ENCODE results near the gene DIDO1. TPM values are rescaled to one million over a fixed set of nuclear protein-coding genes. Genes with fewer than 3 reads are reported as not detected.
A peak's percentile ranks its signal among the peaks of the same experiment; 100 is the strongest.

Gene DIDO1
- total and polyA plus RNA-seq, 2 of the 4 experiments (the other 2 are of a cell fraction) = 21.8 to 28.1 TPM

GRCh38 chr20:62859721-62860120 is 66.6 kb downstream of the DIDO1 start:
- no peak overlapping the region for H4K91ac ChIP-seq (ENCODE audit: insufficient read depth, low read depth, low read length)
- H3K36me3 ChIP-seq (ENCODE audit: control insufficient read depth, insufficient read depth, low read length) = peaks cover 10% of the 10 kb centered on the region; the same call in 1 of the 2 replicates
- H3K4ac ChIP-seq (ENCODE audit: low read depth, low read length) = no peak overlapping the region
- no peaks in the 10 kb centered on the region for H3K9me3 ChIP-seq (ENCODE audit: control insufficient read depth, insufficient read depth, low read length)
- no peak for TF ChIP-seq MAZ (IDR thresholded peaks at IDR 0.05; ENCODE audit: borderline replicate concordance, low read depth, low read length)
- no peak for TF ChIP-seq POLR2A (IDR thresholded peaks at IDR 0.05; ENCODE audit: low read depth, low read length)
- TF ChIP-seq MAFK (IDR thresholded peaks at IDR 0.05; ENCODE audit: low read depth, low read length) = no peak
- no peak for TF ChIP-seq SMC3 (IDR thresholded peaks at IDR 0.05; ENCODE audit: low read depth, low read length)
- TF ChIP-seq CHD1 (IDR thresholded peaks at IDR 0.05; ENCODE audit: low read depth, low read length) = no peak
- no peak for TF ChIP-seq RFX5 (IDR thresholded peaks at IDR 0.05; ENCODE audit: low read depth, low read length)
- no peak for TF ChIP-seq NFE2L2 (IDR thresholded peaks at IDR 0.05; ENCODE audit: low read depth, low read length)
- TF ChIP-seq ELK1 (IDR thresholded peaks at IDR 0.05; ENCODE audit: borderline replicate concordance, low read depth, low read length) = no peak
- no peak for TF ChIP-seq RCOR1 (IDR thresholded peaks at IDR 0.05; ENCODE audit: insufficient replicate concordance, low read length)
- no peak for TF ChIP-seq BHLHE40 (IDR thresholded peaks at IDR 0.05; ENCODE audit: low read depth, low read length)
- TF ChIP-seq USF2 (IDR thresholded peaks at IDR 0.05; ENCODE audit: low read depth, low read length) = no peak
- TF ChIP-seq CTCF (conservative IDR thresholded peaks at IDR 0.05; ENCODE audit: low read depth, low read length) = no peak
- TF ChIP-seq FOS (IDR thresholded peaks at IDR 0.05; ENCODE audit: low read depth, low read length) = no peak
- no peak for TF ChIP-seq RAD21 (IDR thresholded peaks at IDR 0.05; ENCODE audit: low read length)
- TF ChIP-seq CEBPB (IDR thresholded peaks at IDR 0.05; ENCODE audit: low read depth, low read length) = no peak
- peaks cover 14 to 45% of the 10 kb centered on the region in 2 experiments for H3K79me1 ChIP-seq (ENCODE audit: low read depth in 1 of 2, low read length in 2 of 2)
- H3K27ac ChIP-seq (ENCODE audit: insufficient read depth, low read length) = no peak overlapping the region
- H2AFZ ChIP-seq (replicated peaks; ENCODE audit: low read length, poor library complexity) = no peak overlapping the region
- in situ Hi-C loops (cut with MboI; ENCODE audit: low sequenced_read_pairs) = no loop called here
- H3K4me1 ChIP-seq (ENCODE audit: control insufficient read depth, insufficient read depth, low read length) = 0 out of 2 replicates have a peak, but pooled peaks cover 3% of the 10 kb centered on the region
- 92% methylated on average over 5 of the region's 12 CpGs; no CpG with 5 or more reads in 1 of the 2 experiments for WGBS, 2 experiments (ENCODE audit: extremely low coverage in 2 of 2, insufficient read length in 1 of 2)
- H3K14ac ChIP-seq (replicated peaks; ENCODE audit: low read depth, low read length) = no peak overlapping the region
- no peak overlapping the region for H2AK5ac ChIP-seq (ENCODE audit: low read depth, low read length)
- intact Hi-C loops (cut with micrococcal nuclease) = loop anchor here (5.0 kb wide), 1 partner anchor 58 kb away; no protein-coding TSS in a partner anchor
- CTCF ChIA-PET = interaction anchor here (0.9 kb wide), 1 partner anchor 11 kb away, joined by 3 read pairs; no protein-coding TSS in a partner anchor
- H3K23ac ChIP-seq (ENCODE audit: low read depth, low read length) = no peak overlapping the region
- H2AK9ac ChIP-seq (replicated peaks; ENCODE audit: low read depth, low read length, poor library complexity) = no peak overlapping the region
- no peak overlapping the region for H4K5ac ChIP-seq (ENCODE audit: low read depth, low read length)
- no peak overlapping the region for H2BK5ac ChIP-seq (ENCODE audit: low read depth, low read length, poor library complexity, severe bottlenecking)
- peaks cover 19% of the 10 kb centered on the region for H4K20me1 ChIP-seq (ENCODE audit: insufficient read depth, low read length)
- H3K18ac ChIP-seq (ENCODE audit: low read depth, low read length) = no peak overlapping the region
- peaks cover 4% of the 10 kb centered on the region; the same call in 1 of the 2 replicates for H3K9me1 ChIP-seq (ENCODE audit: insufficient read depth, low read length)
- dilution Hi-C loops (cut with HindIII; ENCODE audit: low sequenced_read_pairs, unreplicated experiment) = no loop called here
- peak overlapping the region; percentile 88 for H3K4me2 ChIP-seq (ENCODE audit: low read depth, low read length)
- no peak overlapping the region for H4K8ac ChIP-seq (ENCODE audit: low read depth in 2 of 2, low read length in 2 of 2)
- H2BK120ac ChIP-seq (ENCODE audit: low read depth, low read length) = no peak overlapping the region
- POLR2A ChIA-PET (ENCODE audit: unreplicated experiment) = no interaction called here
- no TSS peak for BruUV-seq (replicated peaks)
- no peak overlapping the region for H2BK15ac ChIP-seq (ENCODE audit: low read depth, low read length)
- no peak for ATAC-seq (ENCODE audit: low read depth)
- no peak overlapping the region for H3K56ac ChIP-seq (ENCODE audit: extremely low read depth, insufficient read depth, low read length)
- H3K27me3 ChIP-seq (ENCODE audit: control insufficient read depth, insufficient read depth, low read length) = no peaks in the 10 kb centered on the region
- H3K9ac ChIP-seq (ENCODE audit: low read depth, low read length) = no peak overlapping the region
- no peak for DNase-seq
- H2BK20ac ChIP-seq (ENCODE audit: low read depth, low read length) = no peak overlapping the region
- H3K4me3 ChIP-seq (ENCODE audit: insufficient read depth, low read depth, low read length) = no peak overlapping the region

Measured in IMR-90 (cell line).